LoVo (cell line): Measurements from ENCODE around the gene PLEKHG7.
"Not testable (repeated sequence)": the region's sequence is repeated elsewhere in the genome, so short reads cannot be mapped to it uniquely, and the experiment has no call there.

Experiments used
- DNase-seq: peaks from one replicate; pipeline ENCODE4 v3.0.0-alpha.2; 2016; ENCODE audit warnings: low spot score

Gene PLEKHG7

GRCh38 chr12:92702754-92703679, at the start of gene PLEKHG7:
TSS of gene PLEKHG7 (plus strand) at chr12:92702989. CDS start at chr12:92706632, 3,643 bp downstream.
- peak; percentile 77 for DNase-seq

- not testable (repeated sequence) for DNase-seq
These were observed 48.5 kb upstream of the PLEKHG7 start for GRCh38 chr12:92654256-92654655.

- DNase-seq: no peak
These were observed 47.9 kb upstream of the PLEKHG7 start for GRCh38 chr12:92654929-92655328.

- no peak for DNase-seq
These were observed 45.9 kb upstream of the PLEKHG7 start for GRCh38 chr12:92656911-92657310.

- DNase-seq: no peak
These were observed 45.0 kb upstream of the PLEKHG7 start for GRCh38 chr12:92657770-92658169.

GRCh38 chr12:92658611-92659010, 44.2 kb upstream of the PLEKHG7 start:
- DNase-seq: no peak

- no peak for DNase-seq
These were observed 41.5 kb upstream of the PLEKHG7 start for GRCh38 chr12:92661269-92661668.

- DNase-seq: no peak
These were observed 37.3 kb upstream of the PLEKHG7 start for GRCh38 chr12:92665496-92665895.

- no peak for DNase-seq
These were observed 34.0 kb upstream of the PLEKHG7 start for GRCh38 chr12:92668739-92669138.

- not testable (repeated sequence) for DNase-seq
These were observed 31.3 kb upstream of the PLEKHG7 start for GRCh38 chr12:92671524-92671923.

- DNase-seq: no peak
These were observed 29.0 kb upstream of the PLEKHG7 start for GRCh38 chr12:92673756-92674155.

GRCh38 chr12:92674500-92674899, 28.3 kb upstream of the PLEKHG7 start:
- DNase-seq: no peak

- DNase-seq: no peak
These were observed 27.5 kb upstream of the PLEKHG7 start for GRCh38 chr12:92675092-92675865.

GRCh38 chr12:92676710-92677109, 26.1 kb upstream of the PLEKHG7 start:
- no peak for DNase-seq

- no peak for DNase-seq
These were observed 12.2 kb upstream of the PLEKHG7 start for GRCh38 chr12:92690601-92691000.

GRCh38 chr12:92695056-92695455, 7.7 kb upstream of the PLEKHG7 start:
- DNase-seq: no peak

GRCh38 chr12:92695577-92695976, 7.2 kb upstream of the PLEKHG7 start:
- DNase-seq: no peak

- DNase-seq: no peak
These were observed 6.6 kb upstream of the PLEKHG7 start for GRCh38 chr12:92696216-92696615.

GRCh38 chr12:92698474-92698873, 4.3 kb upstream of the PLEKHG7 start:
- no peak for DNase-seq

GRCh38 chr12:92701441-92701840, 1.3 kb upstream of the PLEKHG7 start:
- DNase-seq: no peak

- no peak for DNase-seq
These were observed 997 bp downstream of the PLEKHG7 start for GRCh38 chr12:92703786-92704185.

GRCh38 chr12:92706594-92706993, 3.8 kb downstream of the PLEKHG7 start:
- no peak for DNase-seq

- no peak for DNase-seq
These were observed 5.1 kb downstream of the PLEKHG7 start for GRCh38 chr12:92707926-92708325.
